GM19468 (cell line): ENCODE data around the gene IMMP1L.
A peak's percentile ranks its signal among the peaks of the same experiment; 100 is the strongest.
"Not testable (repeated sequence)": the region's sequence is repeated elsewhere in the genome, so short reads cannot be mapped to it uniquely, and the experiment has no call there.

Source experiments
- ATAC-seq: cut with Tn5 transposase; IDR thresholded peaks from one replicate; pipeline ENCODE4 v1.9.1; 2021; ENCODE audit warnings: mild to moderate bottlenecking, moderate library complexity, moderate number of reproducible peaks; ENCODE audit not compliant: unreplicated experiment; ENCODE audit errors: extremely low read depth

The IMMP1L gene, protein sequence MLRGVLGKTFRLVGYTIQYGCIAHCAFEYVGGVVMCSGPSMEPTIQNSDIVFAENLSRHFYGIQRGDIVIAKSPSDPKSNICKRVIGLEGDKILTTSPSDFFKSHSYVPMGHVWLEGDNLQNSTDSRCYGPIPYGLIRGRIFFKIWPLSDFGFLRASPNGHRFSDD

DNA sequence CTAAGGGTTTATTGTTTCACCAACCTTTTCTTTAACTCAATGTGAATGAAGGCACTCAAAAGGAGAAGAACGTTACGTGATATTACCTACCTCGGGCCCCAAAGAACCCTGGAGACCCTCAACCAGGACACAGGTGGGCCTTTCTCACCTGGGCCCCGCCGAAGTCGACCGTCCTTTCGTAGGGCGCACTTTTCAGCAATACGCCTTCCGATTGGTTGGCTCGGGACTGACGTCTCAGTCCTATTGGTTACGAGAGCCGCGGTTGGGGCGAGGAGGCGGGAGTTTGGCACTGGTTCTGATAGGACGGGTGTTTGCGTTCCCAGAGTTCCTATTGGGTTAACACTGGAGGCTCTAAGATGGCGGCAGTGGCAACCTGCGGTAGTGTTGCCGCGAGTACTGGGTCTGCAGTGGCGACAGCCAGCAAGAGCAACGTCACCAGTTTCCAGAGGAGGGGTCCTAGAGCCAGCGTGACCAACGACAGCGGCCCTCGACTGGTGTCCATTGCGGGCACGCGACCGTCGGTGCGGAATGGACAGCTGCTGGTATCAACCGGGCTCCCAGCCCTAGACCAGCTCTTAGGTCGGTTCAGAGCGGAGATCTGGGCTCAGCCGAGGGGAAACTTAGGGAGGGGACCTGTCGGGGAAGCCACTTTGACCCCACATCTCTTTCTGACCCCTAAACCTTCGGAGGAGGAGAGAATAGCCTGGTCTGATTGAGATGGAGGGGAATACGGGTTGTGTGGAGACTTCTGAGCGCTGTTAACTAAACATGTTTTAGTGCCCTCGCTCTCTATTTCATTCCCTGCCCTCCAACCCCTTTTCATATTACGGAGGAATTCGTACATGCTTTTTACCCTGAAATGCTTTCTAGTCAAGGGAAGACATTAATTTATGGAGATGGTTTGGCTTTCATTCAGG, at the start of gene IMMP1L, which contains the start of gene ELP4:
Gene IMMP1L, minus strand, starts transcription at position 194 of the 917 bp plus-strand sequence. CDS start 46,346 bp downstream, outside the sequence.
Gene ELP4, plus strand, starts transcription at position 339 of the 917 bp plus-strand sequence. Its CDS starts 18 bp downstream, at position 357.
- peak; percentile 100 for ATAC-seq

DNA sequence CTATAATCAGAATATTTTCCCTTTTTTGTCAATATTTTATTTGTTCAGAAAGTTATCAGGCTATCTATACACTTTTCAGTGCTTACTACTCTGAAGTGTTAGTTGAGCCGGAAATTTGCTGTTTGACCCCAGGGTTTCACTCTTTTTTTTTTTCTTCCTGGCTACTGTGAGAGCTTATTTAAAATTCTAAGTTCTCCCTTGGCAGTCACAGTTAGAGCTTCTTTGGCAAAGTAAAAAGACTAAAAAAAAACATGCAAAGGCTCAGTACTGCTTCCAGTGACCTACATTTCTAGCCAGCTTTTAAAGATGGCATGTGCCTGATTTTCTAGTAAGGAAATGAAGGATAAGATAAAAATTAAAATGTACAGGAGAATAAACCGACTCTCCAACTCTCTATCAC, 48.6 kb upstream of the IMMP1L start:
- no peak for ATAC-seq

DNA sequence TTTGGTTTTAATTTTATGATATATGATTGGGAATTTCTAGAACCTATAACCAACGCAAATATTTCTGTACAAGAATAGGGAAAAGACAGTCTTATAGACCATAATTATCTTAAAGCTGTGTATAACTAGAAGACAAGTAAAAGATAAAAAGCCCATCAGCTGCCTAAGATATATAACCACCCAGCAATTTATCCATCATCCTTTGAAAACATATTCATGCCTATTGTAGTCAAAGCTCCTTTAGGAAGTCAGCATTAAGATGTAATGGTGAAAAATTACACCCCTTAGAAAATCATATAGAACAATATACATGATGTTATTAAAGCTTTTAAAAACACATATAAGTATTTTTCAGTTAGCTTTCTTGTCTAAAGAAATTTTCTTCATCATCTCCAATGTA, 46.5 kb upstream of the IMMP1L start:
- ATAC-seq = no peak

DNA sequence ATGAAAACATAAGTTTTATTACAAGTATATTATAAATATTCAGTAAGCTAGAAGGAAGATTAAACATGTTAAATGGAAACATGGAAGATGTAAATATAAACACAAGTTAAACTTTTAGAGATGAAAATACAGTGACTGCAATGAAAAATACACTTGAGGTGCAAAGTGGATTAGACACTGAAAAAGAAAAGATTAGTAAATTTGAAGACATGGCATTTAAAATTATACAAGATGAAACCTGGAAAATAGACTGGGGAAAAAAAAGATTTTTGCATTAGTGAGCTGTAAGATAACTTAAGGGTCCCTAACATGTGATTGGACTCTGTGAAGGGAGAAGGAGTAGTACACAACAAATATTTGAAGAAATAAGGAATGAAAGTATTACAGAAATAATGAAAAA, 33.4 kb upstream of the IMMP1L start:
- no peak for ATAC-seq

DNA sequence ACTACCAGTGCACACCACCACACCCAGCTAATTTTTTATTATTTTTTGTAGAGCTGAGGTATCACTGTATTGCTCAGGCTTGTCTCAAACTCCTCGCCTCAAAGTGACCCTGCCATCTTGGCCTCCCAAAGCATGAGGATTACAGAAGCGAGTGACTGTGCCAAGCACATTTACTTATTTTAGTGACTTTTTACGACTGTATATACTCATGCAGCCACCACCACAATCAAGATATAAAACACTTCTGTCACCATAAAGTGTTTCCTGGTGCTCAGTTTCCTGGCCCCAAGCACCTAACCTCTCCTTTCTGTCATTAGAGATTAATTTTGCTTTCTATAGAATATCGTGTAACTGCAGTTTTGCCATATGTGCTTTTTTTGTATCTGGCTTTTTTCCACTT, 26.1 kb upstream of the IMMP1L start:
- ATAC-seq = no peak

DNA sequence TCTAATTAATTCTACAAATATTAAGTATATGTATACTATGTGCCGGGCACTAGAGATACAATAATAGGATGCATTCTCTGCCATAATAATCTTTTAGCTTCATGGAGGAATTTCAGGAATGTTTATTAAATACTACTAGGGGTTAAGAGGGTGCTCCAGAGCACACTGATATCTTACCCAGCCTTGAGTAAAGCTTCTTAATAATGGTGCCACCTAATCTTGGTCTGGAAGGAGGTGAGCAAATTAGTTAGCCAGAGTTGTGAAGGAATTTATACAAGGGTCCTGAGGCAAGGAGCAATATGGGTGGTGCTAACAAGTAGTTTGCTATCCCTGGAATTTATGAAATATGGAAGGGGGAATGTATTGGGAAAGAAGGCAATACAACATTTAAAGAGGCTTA, 21.9 kb upstream of the IMMP1L start:
- ATAC-seq = no peak

DNA sequence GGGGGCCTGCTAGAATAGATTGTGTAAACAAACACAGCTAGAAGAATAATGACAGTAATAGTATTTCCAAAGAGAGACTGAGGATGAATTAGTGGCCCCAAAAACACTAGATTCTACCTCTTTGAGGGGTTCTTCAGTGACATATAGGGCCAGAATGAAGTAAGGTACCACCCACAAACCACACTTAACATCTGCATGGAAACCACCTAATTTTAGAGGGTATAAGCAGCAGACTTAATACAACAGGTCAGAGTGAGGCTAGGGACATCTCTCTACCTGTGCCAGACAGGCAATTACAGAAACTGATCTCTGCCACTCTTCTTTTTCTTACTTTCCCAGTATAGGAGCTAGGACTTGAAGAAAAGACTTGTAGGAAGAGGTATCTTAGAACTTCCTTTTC, 20.3 kb upstream of the IMMP1L start:
- no peak for ATAC-seq

DNA sequence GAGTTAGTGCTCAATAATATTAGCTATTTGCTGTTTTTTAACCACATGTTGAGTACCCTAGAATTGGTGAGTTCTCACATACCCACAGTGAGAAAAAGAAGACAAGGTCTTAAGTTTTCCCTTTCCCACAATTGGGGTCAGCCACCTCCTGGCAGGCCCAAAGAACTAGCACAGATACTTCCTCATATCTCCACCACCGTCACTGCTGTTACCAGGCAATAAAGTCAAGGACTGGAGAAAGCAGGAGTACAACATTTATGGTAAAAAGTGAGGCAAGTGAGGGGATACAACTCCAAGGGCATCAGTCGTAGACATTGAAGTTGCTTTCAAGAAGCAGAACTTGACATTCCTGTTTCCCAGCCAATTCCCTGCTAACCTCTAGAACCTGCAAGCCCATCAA, 19.8 kb upstream of the IMMP1L start:
- ATAC-seq = no peak

DNA sequence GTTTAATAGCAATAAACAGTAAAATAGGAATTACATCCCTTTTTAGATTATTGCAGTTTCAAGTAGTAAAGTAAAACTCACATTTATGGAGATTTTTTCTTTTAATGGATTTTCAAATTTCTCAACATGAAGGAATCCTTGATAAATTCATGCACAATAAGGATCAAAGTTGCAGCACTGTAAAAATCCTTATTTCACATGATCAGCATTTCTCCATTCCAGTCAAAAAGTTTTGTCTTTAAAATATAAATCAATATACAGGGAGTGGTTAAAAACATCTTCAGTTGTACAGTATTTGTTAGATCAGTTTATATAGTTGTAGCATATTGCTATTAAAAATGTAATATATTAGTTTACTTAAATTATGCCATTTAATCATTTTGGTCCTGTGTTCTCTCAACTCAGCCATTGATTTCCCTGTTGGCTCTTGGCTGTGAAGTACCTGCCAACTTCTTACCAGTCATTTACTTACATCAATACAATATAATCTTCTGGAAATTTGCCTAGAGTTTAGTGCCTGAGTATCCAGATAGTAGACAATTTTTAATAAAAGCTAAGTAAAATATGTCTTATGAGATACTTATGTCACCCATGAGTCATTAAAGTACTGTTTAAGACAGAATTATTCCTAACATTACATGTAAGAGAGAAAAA, 12.2 kb upstream of the IMMP1L start:
- ATAC-seq = no peak

DNA sequence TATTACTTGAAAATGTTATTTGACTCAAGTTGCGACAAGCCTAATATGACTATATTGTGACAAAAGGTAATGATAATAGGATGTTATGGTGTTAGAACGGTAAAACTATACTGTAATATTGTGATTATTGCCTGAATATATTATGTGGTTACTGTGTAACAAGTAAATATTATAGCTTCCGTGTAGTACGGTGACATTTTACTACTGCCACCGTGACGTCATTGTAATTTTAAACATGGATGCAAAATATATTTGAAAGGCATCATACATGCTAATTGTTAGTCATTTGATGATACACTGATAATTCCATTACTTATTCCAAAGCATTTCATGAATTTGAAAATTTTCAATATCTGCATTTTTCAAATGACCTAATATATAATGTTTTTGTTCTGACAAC, 2.7 kb upstream of the IMMP1L start:
- ATAC-seq = no peak

DNA sequence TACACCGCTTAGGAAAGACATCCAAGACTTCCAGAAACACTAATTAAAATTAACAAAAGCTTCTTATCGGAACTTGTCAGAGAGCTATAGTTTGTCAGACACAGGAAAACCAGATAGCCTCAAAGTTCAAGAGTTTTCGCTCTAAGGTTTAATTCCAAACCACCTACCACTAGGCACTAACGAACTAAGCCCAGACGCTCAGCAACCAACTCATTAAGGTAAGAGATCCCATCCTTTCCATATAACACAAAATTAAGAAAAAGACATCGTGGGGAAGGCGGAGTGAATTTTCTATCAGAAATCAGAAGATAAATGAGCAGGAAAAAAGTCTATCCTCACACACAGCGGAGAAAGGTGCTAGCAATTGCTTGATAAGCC, 382 bp downstream of the IMMP1L start:
- no peak for ATAC-seq

DNA sequence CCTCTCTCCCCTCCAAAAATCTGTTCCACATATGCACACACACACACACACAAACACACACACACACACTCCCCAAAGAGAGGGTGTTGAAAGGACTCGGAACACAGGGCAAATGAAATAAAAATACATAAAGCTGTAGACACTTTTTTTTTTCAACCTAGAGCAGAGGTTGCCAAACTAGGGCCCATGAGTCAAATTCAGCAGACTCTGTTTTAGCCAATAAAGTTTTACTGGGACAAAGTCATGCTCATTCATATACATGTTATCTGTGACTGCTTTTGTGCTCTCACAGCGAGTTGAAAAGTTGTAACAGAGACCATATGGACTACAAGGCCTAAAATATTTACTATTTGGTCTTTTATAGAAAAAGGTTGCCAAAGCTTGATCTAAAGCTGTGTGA, 8.9 kb downstream of the IMMP1L start:
- no peak for ATAC-seq

DNA sequence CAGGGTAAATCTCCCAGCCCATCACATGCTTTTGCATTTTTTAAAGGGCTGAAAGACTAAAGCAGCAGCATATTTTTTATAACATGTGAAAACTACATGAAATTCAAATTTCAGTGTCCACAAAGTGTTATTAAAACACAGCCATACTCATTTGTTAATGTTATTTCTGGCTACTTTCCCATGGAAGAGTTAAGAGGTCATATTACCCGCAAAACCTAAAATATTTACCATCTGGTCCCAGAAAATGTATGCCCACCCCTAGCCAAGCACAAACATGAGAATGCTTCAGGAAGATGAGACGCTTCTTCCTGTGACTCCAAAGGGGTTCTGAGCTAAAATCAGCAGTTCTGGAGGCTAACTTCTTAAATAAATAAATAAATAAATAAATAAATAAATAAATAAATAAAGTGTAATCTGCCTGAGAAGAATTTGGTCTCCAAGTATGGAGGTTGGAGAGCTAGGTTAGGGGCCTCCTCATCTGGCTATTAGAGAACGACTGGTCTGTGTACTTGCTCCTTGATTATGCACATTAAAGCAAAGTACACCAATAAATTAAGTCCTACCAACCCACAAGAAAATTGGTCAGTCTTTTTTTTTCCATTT, 9.7 kb downstream of the IMMP1L start:
- ATAC-seq = no peak

DNA sequence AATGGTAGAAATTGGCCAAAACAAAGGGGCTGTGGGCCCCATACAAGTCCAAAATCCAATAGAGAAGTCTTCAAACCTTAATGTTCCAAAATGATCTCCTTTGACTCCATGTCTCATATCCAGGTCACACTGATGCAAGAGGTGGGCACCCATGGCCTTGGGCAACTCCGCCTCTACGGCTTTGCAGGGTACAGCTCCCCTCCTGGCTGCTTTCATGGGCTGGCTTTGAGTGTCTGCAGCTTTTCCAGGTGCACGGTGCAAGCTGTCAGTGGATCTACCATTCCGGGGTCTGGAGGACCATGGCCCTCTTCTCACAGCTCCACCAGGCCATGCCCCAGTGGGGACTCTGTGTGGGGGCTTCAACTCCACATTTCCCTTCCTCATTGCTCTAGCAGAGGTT, 15.7 kb downstream of the IMMP1L start:
- ATAC-seq = not testable (repeated sequence)

DNA sequence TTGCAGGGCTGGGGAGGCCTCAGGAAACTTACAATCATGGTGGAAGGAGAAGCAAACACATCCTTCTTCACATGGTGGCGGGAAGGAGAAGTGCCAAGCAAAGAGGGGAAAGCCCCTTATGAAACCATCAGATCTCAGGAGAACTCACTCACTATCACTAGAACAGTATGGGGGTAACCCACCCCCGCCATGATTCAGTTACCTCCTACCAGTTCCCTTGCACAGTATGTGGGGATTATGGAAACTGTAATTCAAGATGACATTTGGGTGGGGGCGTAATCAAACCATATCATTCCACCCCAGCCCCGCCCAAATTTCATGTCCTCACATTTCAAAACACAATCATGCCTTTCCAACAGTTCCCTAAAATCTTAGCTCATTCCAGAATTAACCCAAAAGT, 16.2 kb downstream of the IMMP1L start:
- ATAC-seq = no peak

DNA sequence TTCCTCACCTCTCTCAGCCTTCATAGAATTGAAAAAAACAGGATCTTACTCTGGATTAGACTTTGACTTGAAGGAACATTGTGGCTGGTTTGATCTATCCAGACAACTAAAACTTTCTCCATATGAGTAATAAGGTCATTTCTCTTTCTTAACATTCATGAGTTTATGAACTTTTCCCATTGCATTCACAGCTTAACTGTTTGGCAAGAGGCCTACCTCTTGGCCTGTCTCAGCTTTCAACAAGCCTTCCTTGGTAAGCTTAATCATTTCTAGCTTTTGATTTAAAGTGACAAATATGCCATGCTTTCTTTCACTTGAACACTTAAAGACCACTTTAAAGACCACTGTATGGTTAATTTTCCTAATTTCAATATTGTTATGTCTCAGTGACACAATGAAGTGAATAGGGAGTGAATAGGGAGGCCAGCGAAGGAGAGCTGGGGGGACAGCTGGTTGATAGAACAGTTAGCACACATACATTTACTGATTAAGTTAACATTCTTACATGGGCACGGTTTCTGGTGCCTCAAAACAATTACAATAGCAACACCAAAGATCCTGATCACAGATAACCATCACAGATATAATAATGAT, 17.0 kb downstream of the IMMP1L start:
- no peak for ATAC-seq

DNA sequence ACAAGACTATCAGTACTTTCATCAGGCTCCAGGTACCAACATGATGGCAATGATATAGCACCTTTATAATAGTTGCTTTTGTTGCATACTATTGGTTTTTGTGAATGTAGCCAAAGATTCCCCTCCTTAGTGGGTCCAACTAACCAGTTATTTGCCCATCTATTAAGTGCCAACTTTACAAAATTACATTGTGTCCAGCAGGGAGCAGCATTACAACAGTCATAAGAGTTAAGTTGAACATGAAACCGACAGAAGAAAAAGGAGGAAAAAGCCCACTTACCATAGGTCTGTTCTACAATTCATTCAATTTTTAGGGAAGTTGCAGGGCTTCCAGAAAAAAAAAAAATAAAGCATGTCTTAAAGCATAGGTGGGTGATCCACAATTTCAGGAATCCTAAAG, 21.6 kb downstream of the IMMP1L start:
- no peak for ATAC-seq

DNA sequence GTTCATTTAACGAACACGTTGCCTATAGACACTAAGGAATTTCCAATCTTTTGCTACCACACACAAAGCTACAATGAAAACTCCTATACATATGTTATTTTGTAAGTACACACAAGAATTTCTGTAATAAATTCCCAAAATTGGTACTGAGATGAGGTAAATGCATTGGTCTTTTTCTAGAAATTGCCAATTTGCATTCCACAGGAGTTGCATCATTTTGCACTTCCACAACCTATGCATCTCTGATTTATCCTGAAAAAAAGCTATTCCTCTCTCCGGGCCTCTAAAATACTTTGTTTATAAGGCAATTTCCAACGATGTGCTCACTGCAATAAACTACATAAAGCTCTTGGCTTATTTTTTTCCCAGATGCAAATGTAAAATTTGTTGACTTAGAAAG, 24.9 kb downstream of the IMMP1L start:
- ATAC-seq = no peak

DNA sequence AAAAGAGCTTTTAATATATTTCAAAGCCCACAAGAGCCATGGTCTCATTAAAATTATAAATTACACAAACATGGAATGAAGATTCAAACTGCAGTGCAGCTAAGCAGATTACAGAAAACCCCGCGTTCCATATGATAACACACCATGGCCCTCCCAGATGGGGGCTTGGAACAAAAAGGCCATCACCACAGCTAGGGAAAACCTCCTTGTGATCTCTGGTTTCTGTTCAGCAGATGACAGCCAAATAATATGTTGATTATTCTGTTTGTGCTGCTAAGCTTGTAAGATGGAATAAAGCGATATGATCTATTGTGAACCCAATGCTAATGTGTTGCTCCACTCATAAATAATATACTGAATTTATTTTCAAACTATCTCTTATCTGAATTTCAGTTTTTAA, 28.5 kb downstream of the IMMP1L start:
- no peak for ATAC-seq

DNA sequence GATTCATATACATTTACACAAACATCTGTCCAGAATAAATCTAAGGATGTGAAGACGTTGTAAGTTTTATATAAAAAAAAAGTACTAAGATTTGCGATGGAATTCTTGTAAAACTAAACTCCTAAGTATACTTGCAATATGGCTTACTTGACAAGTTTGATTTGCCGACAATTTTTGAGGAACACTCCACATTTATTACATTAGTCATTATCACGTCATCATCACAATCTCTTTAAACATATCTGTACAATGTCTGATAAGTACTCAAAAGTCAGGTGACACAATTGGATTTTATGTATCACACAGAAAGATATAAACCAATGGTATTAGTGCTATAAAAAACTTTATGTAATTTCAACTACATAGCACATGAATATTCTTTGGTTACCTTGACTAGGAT, 30.4 kb downstream of the IMMP1L start:
- no peak for ATAC-seq
